Measurements from ENCODE around the gene DUSP22.
"Not testable (repeated sequence)": the region's sequence is repeated elsewhere in the genome, so short reads cannot be mapped to it uniquely, and the experiment has no call there.

Gene DUSP22

DNA sequence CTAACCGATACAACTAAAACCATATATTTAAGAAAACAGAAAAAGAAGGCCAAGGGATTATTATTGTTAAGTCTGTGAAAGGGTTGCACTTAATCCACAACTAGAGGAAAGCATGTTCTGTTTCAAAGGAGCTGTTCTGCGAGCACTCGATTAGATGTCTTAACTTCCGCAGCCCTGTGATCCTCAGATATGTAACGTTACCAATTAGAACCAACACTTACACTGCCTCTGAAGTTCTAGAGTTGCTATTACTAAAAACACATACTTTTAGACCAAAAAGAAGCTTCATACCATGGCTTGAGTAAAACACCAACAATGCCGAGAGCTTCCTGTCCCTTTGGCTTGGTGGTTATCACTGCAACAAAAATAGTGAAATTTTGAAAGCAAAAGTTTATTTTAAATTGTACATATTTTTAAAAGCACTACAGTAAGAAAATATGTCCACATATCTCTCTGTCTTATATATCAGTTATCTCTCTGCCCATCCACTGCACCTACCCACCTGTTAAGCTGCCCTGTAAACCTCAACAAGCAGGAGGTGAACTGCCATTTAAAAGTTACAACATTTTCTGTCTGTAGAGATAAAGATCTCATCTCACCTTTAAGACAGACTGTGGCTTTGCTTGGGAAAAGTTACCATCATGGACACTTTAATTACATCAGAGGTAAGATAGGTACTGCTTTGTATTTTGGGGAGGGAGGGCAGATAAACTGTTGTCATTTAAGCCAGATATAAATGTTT, 7.1 kb upstream of the DUSP22 start:
- Histone ChIP-seq H3K27ac (no peak overlapping the region), H3K4me1 (no peaks in the 10 kb centered on the region), H3K9me3 (no peaks in the 10 kb centered on the region), H3K27me3 (peaks cover 0 to 19% of the 10 kb centered on the region in 2 donors), H3K4me3 (no peak overlapping the region), H3K36me3 (no peaks in the 10 kb centered on the region)
- intact Hi-C loops (cut with DNase I; ENCODE audit: low total_unique reads), result no loop called here
- TF ChIP-seq, protein P1, sequence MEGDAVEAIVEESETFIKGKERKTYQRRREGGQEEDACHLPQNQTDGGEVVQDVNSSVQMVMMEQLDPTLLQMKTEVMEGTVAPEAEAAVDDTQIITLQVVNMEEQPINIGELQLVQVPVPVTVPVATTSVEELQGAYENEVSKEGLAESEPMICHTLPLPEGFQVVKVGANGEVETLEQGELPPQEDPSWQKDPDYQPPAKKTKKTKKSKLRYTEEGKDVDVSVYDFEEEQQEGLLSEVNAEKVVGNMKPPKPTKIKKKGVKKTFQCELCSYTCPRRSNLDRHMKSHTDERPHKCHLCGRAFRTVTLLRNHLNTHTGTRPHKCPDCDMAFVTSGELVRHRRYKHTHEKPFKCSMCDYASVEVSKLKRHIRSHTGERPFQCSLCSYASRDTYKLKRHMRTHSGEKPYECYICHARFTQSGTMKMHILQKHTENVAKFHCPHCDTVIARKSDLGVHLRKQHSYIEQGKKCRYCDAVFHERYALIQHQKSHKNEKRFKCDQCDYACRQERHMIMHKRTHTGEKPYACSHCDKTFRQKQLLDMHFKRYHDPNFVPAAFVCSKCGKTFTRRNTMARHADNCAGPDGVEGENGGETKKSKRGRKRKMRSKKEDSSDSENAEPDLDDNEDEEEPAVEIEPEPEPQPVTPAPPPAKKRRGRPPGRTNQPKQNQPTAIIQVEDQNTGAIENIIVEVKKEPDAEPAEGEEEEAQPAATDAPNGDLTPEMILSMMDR (IDR thresholded peaks at IDR 0.05), result no peak
- DNase-seq, result no peak

GRCh38 chr6:285902-286301, 6.4 kb upstream of the DUSP22 start:
- H3K36me3 ChIP-seq; H3K4me3 ChIP-seq; H3K9me3 ChIP-seq; DNase-seq; intact Hi-C loops (cut with DNase I; ENCODE audit: low total_unique reads); H3K27ac ChIP-seq; H3K4me1 ChIP-seq: not testable (repeated sequence)
- peaks cover 0 to 19% of the 10 kb centered on the region in 2 donors for H3K27me3 ChIP-seq

GRCh38 chr6:286681-287488, 5.4 kb upstream of the DUSP22 start:
- H3K4me3 ChIP-seq, result no peak overlapping the region
- peaks cover 0 to 16% of the 10 kb centered on the region in 2 donors for H3K27me3 ChIP-seq
- TF ChIP-seq, protein P1 (IDR thresholded peaks at IDR 0.05), result no peak
- no peaks in the 10 kb centered on the region for H3K9me3 ChIP-seq
- intact Hi-C loops (cut with DNase I; ENCODE audit: low total_unique reads), result no loop called here
- no peaks in the 10 kb centered on the region for H3K36me3 ChIP-seq
- DNase-seq, result no peak
- H3K27ac ChIP-seq, result no peak overlapping the region
- peaks cover 0 to 7% (median 3%) of the 10 kb centered on the region in 4 donors for H3K4me1 ChIP-seq

DNA sequence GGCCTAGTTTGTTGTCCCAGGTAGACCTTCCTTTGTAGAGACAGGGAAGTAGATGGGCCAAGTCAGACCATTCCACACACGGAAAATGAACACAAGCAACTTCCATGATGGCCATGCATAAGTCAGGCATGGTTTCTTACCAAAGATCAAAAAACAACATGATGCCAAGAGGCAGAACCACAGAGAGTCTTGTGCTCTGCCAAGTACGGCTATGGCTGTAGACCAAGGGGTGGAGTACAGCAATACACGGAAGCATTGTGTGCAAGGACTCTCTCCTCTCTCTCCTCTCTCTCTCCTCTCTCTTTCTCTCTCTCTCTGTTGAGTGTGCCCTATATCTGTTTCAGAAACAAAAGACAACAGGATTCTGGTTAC, 4.8 kb upstream of the DUSP22 start:
- H3K36me3 ChIP-seq, result no peaks in the 10 kb centered on the region
- peaks cover 0 to 7% (median 3%) of the 10 kb centered on the region in 4 donors for H3K4me1 ChIP-seq
- H3K27me3 ChIP-seq, result peaks cover 0 to 10% of the 10 kb centered on the region in 2 donors
- no peak for DNase-seq
- TF ChIP-seq, protein P1 (IDR thresholded peaks at IDR 0.05), result no peak
- H3K9me3 ChIP-seq, result no peaks in the 10 kb centered on the region
- intact Hi-C loops (cut with DNase I; ENCODE audit: low total_unique reads), result no loop called here
- H3K27ac ChIP-seq, result no peak overlapping the region
- H3K4me3 ChIP-seq, result no peak overlapping the region

DNA sequence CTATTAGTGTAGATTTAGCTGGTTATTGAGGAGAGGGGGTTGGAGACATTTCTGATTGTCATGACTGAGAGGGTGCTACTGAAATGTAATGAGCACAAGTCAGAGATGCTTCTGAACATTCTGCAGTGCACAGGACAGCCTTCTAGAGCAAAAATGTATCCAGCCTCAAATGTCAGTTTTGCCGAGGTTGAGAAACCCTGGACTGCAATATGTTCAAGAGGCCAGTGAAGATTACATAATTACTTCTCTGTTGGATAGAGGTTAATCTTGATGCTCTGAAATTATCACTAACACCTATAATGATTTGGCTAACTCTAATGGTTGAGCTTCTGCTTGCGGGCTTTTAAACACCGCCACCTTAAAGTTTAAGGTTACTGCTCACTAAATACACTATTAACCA, 3.4 kb upstream of the DUSP22 start:
- intact Hi-C loops (cut with DNase I; ENCODE audit: low total_unique reads), result no loop called here

More for the DNA sequence above, 3.4 kb upstream of the DUSP22 start:
- no peaks in the 10 kb centered on the region for H3K36me3 ChIP-seq
- TF ChIP-seq, protein P1 (IDR thresholded peaks at IDR 0.05), result no peak
- no peak for DNase-seq
- H3K27me3 ChIP-seq, result no peaks in the 10 kb centered on the region
- H3K27ac ChIP-seq, result no peak overlapping the region
- peaks cover 0 to 16% (median 3%) of the 10 kb centered on the region in 4 donors for H3K4me1 ChIP-seq
- H3K4me3 ChIP-seq, result no peak overlapping the region
- H3K9me3 ChIP-seq, result no peaks in the 10 kb centered on the region

Data from tibial artery (tissue), 4 donors.